Bronchial epithelial cell (primary cell): ENCODE results near the gene SLC35F4. TPM values are rescaled to one million over a fixed set of nuclear protein-coding genes. Genes with fewer than 3 reads are reported as not detected.

Experiments
- DNase-seq: peaks from one replicate; pipeline ENCODE4 v3.0.0-alpha.2; 2010; ENCODE audit warnings: low read depth
- FAIRE-seq: peaks from 2 replicates; lab custom pipeline; 2011; peaks lifted over from hg19 to GRCh38; lab: Jason Lieb, UNC
- H3K27me3 ChIP-seq: 2 replicates; pipeline ENCODE4 v1.5.1; 2011; ENCODE audit warnings: low read length; ENCODE audit not compliant: control insufficient read depth, insufficient read depth
- H3K36me3 ChIP-seq: 2 replicates; pipeline ENCODE4 v1.5.1; 2011; ENCODE audit warnings: low read length; ENCODE audit not compliant: control insufficient read depth, insufficient read depth
- H3K4me3 ChIP-seq: 2 replicates; pipeline ENCODE4 v1.5.1; 2011; ENCODE audit warnings: mild to moderate bottlenecking, low read depth, low read length, control low read depth
- total RNA-seq: library from RNA; depleted of rRNA; stranded (reverse); fragments of >200 nt; gene quantifications from 2 replicates; pipeline ENCODE4 v1.2.1, GENCODE V29; 2014
- TF ChIP-seq, protein P1 (sequence below): IDR thresholded peaks from 2 replicates; pipeline ENCODE4 v1.5.1; 2011; ENCODE audit warnings: mild to moderate bottlenecking, moderate library complexity, low read length, control low read depth, inconsistent platforms; ENCODE audit not compliant: insufficient read depth, severe bottlenecking

SLC35F4 gene
- total RNA-seq, 1 donor from 2014 or later, result not detected

GRCh38 chr14:57611555-57612075, 254.3 kb downstream of the SLC35F4 start:
- no peak for DNase-seq
- Histone ChIP-seq H3K36me3 (no peaks in the 10 kb centered on the region), H3K27me3 (no peaks in the 10 kb centered on the region), H3K4me3 (no peak overlapping the region)
- TF ChIP-seq, protein P1, sequence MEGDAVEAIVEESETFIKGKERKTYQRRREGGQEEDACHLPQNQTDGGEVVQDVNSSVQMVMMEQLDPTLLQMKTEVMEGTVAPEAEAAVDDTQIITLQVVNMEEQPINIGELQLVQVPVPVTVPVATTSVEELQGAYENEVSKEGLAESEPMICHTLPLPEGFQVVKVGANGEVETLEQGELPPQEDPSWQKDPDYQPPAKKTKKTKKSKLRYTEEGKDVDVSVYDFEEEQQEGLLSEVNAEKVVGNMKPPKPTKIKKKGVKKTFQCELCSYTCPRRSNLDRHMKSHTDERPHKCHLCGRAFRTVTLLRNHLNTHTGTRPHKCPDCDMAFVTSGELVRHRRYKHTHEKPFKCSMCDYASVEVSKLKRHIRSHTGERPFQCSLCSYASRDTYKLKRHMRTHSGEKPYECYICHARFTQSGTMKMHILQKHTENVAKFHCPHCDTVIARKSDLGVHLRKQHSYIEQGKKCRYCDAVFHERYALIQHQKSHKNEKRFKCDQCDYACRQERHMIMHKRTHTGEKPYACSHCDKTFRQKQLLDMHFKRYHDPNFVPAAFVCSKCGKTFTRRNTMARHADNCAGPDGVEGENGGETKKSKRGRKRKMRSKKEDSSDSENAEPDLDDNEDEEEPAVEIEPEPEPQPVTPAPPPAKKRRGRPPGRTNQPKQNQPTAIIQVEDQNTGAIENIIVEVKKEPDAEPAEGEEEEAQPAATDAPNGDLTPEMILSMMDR, result no peak
- no peak for FAIRE-seq

GRCh38 chr14:57610631-57611030, 255.3 kb downstream of the SLC35F4 start:
- DNase-seq (no peak), FAIRE-seq (no peak)
- H3K27me3 ChIP-seq, result no peaks in the 10 kb centered on the region
- H3K36me3 ChIP-seq, result no peaks in the 10 kb centered on the region
- TF ChIP-seq, protein P1, result no peak
- H3K4me3 ChIP-seq, result no peak overlapping the region

- TF ChIP-seq, protein P1, result no peak
- no peak for DNase-seq
- H3K36me3 ChIP-seq, result no peaks in the 10 kb centered on the region
- FAIRE-seq, result no peak
- no peaks in the 10 kb centered on the region for H3K27me3 ChIP-seq
- H3K4me3 ChIP-seq, result no peak overlapping the region
Observed at GRCh38 chr14:57609192-57610075, 256.5 kb downstream of the SLC35F4 start.

DNA sequence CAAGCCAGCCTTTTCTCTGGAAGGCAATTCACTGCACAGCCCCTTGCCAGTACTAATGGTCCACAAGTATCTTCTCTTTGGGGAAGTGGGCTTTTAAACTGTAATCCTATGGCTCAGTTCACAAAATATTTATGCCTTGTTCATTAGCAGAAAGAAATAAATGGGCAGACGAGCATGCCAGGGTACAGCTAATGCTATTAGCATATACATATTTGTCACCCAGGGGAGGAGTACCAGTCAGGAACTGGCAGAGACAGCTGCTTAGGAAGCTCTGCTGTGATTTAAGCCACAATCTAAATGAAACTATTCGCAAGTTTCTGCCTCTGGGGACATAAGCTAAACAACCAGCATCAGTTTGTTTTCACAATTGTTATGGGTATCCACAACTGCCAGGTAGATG, 258.8 kb downstream of the SLC35F4 start:
- FAIRE-seq (no peak), DNase-seq (no peak)
- TF ChIP-seq, protein P1, result no peak
- Histone ChIP-seq H3K27me3 (no peaks in the 10 kb centered on the region), H3K36me3 (no peaks in the 10 kb centered on the region), H3K4me3 (no peak overlapping the region)

GRCh38 chr14:57583396-57583795, 282.5 kb downstream of the SLC35F4 start:
- H3K27me3 ChIP-seq, result no peaks in the 10 kb centered on the region
- no peaks in the 10 kb centered on the region for H3K36me3 ChIP-seq
- TF ChIP-seq, protein P1, result no peak
- no peak for DNase-seq
- no peak overlapping the region for H3K4me3 ChIP-seq
- no peak for FAIRE-seq
